NOMO-1 treated with dmso at 0.1 percent for 144 hours (cell line): ENCODE measurements around the gene FADS2.
A peak's percentile ranks its signal among the peaks of the same experiment; 100 is the strongest.

Experiments
- DNase-seq: peaks from one replicate; lab custom pipeline; 2025; ENCODE audit not compliant: unreplicated experiment; lab: John Stamatoyannopoulos, UW

Gene FADS2

GRCh38 chr11:61827571-61828378 is at the start of gene FADS2:
FADS2 (plus strand) TSS chr11:61828300; CDS start chr11:61828391, 91 bp downstream.
- peak; percentile 93 for DNase-seq

GRCh38 chr11:61778357-61778886 is 49.7 kb upstream of the FADS2 start:
- no peak for DNase-seq

- DNase-seq = no peak
Observed at GRCh38 chr11:61778920-61779650, 49.0 kb upstream of the FADS2 start.

- no peak for DNase-seq
Observed at GRCh38 chr11:61779666-61780525, 48.2 kb upstream of the FADS2 start.

GRCh38 chr11:61780581-61781162 is 47.4 kb upstream of the FADS2 start:
- no peak for DNase-seq

GRCh38 chr11:61781585-61781984 is 46.5 kb upstream of the FADS2 start:
- DNase-seq = no peak

GRCh38 chr11:61782299-61782698 is 45.8 kb upstream of the FADS2 start:
- no peak for DNase-seq

GRCh38 chr11:61782841-61783240 is 45.3 kb upstream of the FADS2 start:
- DNase-seq = no peak

- no peak for DNase-seq
Observed at GRCh38 chr11:61783717-61784505, 44.2 kb upstream of the FADS2 start.

GRCh38 chr11:61784506-61784805 is 43.6 kb upstream of the FADS2 start:
- no peak for DNase-seq

- DNase-seq = no peak
Observed at GRCh38 chr11:61785837-61786402, 42.2 kb upstream of the FADS2 start.

- DNase-seq = no peak
Observed at GRCh38 chr11:61787928-61788491, 40.1 kb upstream of the FADS2 start.

GRCh38 chr11:61791737-61792309 is 36.3 kb upstream of the FADS2 start:
- DNase-seq = peak; percentile 44

GRCh38 chr11:61792310-61793082 is 35.6 kb upstream of the FADS2 start, which contains the start of the genes FEN1 and TMEM258:
FEN1 (plus strand) TSS chr11:61792911; CDS start chr11:61795362, 2,451 bp downstream.
TMEM258 (minus strand) TSS chr11:61792599; CDS start chr11:61792558, 41 bp downstream.
- peak; percentile 93 for DNase-seq

- DNase-seq = no peak
Observed at GRCh38 chr11:61793083-61793828, 34.8 kb upstream of the FADS2 start.

GRCh38 chr11:61793829-61794204 is 34.3 kb upstream of the FADS2 start:
- DNase-seq = no peak

- DNase-seq = no peak
Observed at GRCh38 chr11:61794579-61794978, 33.5 kb upstream of the FADS2 start.
